ENCODE measurements around the gene NTN1. TPM values are rescaled to one million over a fixed set of nuclear protein-coding genes. Genes with fewer than 3 reads are reported as not detected.
"Not testable (repeated sequence)": the region's sequence is repeated elsewhere in the genome, so short reads cannot be mapped to it uniquely, and the experiment has no call there.

The NTN1 gene
- total RNA-seq, 2 donors from 2014 or later = 0.63 to 0.87 TPM

DNA sequence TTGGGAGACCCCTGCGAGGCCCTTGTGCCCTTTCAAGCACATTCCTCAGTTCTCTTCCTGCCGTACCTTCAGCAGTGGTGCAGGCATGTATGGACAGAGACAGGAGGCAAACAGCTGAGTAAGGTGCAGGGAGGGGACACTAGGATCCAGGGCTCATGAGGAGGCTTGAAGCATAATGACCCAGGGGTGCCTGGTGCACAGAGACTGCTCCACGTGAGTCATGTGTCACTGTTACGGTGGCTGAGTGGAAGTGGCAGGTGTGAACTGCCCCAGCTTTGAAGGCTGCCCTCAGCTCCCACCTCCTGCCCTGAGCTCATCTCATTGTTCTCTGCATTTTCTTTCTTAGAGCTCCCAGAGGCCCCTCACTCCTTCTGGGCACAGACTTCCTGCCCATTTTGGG is 124.8 kb downstream of the NTN1 start:
- no peaks in the 10 kb centered on the region for H3K4me1 Mint-ChIP-seq
- H3K27me3 Mint-ChIP-seq = peaks cover 4% of the 10 kb centered on the region
- no peak overlapping the region for H3K4me3 Mint-ChIP-seq
- H3K36me3 Mint-ChIP-seq (ENCODE audit: low read depth) = no peaks in the 10 kb centered on the region
- ATAC-seq (replicated peaks) = no peak
- no peak overlapping the region for H3K27ac Mint-ChIP-seq
- H3K9me3 Mint-ChIP-seq = no peaks in the 10 kb centered on the region

DNA sequence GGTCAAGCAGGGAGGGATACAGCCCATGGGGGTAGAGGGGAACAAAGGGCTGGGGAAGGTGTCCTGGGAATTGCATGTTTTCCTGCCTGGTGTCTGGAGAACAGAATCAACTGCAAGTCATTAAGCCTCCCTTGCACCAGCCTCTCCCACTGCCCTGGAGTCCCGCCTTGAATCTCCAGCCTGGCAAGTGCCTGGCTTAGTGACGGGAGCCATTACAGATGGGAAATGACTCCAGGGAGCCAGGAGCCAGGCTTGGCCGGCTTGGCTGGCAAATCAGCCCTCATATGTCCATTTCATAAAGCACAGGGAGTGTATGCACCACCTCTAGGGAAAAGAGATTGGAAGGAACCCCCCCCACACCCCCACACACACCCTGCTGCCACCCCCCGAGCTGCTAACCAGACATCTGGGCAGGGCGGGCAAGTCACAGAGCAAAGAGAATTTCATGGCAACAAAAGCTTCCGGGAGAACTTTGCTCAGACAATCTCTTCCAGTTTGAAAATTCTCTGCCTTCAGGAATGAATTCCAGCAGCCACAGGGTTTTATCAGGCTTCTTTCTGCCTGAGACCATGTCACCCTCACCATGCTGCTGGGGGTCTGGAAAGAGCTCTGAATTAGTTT is 127.7 kb downstream of the NTN1 start:
- peaks cover 4% of the 10 kb centered on the region for H3K27me3 Mint-ChIP-seq
- no peak overlapping the region for H3K4me3 Mint-ChIP-seq
- H3K27ac Mint-ChIP-seq = no peak overlapping the region
- ATAC-seq (replicated peaks) = no peak
- no peaks in the 10 kb centered on the region for H3K36me3 Mint-ChIP-seq (ENCODE audit: low read depth)
- H3K9me3 Mint-ChIP-seq = no peaks in the 10 kb centered on the region
- H3K4me1 Mint-ChIP-seq = no peaks in the 10 kb centered on the region

DNA sequence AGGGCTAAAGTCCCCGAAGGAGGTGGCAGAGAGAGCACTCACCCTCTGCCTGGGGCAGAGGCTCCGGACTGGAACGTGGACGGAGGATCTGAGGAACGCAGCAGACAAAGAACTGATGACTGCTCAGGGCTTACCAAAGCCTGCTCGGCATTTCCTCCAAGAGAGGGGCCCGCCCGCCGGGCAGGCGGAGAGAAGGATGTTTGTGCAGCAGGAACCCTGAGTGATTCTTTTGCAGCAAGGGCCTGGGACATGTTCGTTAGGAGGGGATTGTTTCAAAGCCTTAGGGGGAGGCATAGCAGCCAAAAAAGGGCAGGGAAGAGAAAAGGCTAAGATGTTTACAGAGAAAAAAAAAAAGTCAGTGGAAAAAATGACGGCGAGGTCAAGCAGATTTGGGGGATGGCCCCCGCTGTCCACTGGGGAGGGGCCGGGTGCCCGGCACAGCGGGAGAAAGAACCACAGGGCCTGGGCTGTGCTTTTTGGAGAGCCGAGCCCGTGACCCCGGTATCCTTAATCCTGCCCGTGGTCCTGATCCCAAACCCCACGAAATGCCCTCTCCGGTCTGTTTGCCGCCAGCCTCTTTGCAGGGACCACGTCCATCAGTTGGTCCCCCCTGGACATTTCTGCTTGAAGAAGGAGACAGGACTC is 129.3 kb downstream of the NTN1 start:
- no peak for ATAC-seq (replicated peaks)
- peaks cover 4% of the 10 kb centered on the region for H3K27me3 Mint-ChIP-seq
- no peaks in the 10 kb centered on the region for H3K36me3 Mint-ChIP-seq (ENCODE audit: low read depth)

DNA sequence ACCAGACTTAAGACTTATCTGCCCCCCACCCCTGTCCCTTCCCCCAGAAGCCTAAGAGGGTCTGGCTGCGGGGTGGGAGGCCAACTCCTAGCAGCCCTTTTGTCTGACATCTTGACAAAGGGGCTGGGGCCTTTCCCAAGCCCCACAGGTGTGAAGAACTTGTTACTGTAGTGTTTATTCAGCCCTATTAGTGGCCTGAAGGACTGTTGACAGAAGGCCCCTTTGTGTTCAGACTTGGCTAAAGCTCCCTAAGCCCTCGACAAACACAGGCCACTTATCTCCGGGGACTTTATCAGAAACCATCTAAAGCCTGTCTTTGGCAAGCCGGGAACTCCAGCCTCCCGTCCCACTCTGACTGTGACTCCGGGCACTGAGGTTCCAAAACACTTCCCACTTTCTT is 129.8 kb downstream of the NTN1 start:
- H3K4me3 Mint-ChIP-seq = no peak overlapping the region
- H3K27me3 Mint-ChIP-seq = peaks cover 4% of the 10 kb centered on the region
- no peaks in the 10 kb centered on the region for H3K36me3 Mint-ChIP-seq (ENCODE audit: low read depth)
- no peak overlapping the region for H3K27ac Mint-ChIP-seq
- ATAC-seq (replicated peaks) = no peak
- H3K4me1 Mint-ChIP-seq = no peaks in the 10 kb centered on the region
- no peaks in the 10 kb centered on the region for H3K9me3 Mint-ChIP-seq

More for the DNA sequence above, 129.3 kb downstream of the NTN1 start:
- H3K4me1 Mint-ChIP-seq = no peaks in the 10 kb centered on the region
- H3K9me3 Mint-ChIP-seq = no peaks in the 10 kb centered on the region
- H3K27ac Mint-ChIP-seq = no peak overlapping the region
- H3K4me3 Mint-ChIP-seq = no peak overlapping the region

DNA sequence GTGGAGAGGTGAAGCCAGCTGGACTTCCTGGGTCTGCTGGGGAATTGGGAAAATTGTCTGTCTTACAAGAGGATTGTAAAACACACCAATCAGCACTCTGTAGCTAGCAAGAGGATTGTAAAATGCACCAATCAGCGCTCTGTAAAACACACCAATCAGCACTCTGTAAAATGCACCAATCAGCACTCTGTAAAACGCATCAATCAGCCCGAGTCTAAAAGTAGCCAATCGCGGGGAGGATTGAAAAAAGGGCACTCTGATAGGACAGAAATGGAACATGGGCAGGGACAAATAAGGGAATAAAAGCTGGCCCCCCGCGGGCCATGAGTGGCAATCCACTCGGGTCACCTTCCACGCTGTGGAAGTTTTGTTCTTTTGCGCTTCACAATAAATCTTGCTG is 130.4 kb downstream of the NTN1 start:
- not testable (repeated sequence) for H3K36me3 Mint-ChIP-seq (ENCODE audit: low read depth); H3K4me1 Mint-ChIP-seq; H3K27me3 Mint-ChIP-seq; H3K4me3 Mint-ChIP-seq; H3K9me3 Mint-ChIP-seq; ATAC-seq (replicated peaks); H3K27ac Mint-ChIP-seq

DNA sequence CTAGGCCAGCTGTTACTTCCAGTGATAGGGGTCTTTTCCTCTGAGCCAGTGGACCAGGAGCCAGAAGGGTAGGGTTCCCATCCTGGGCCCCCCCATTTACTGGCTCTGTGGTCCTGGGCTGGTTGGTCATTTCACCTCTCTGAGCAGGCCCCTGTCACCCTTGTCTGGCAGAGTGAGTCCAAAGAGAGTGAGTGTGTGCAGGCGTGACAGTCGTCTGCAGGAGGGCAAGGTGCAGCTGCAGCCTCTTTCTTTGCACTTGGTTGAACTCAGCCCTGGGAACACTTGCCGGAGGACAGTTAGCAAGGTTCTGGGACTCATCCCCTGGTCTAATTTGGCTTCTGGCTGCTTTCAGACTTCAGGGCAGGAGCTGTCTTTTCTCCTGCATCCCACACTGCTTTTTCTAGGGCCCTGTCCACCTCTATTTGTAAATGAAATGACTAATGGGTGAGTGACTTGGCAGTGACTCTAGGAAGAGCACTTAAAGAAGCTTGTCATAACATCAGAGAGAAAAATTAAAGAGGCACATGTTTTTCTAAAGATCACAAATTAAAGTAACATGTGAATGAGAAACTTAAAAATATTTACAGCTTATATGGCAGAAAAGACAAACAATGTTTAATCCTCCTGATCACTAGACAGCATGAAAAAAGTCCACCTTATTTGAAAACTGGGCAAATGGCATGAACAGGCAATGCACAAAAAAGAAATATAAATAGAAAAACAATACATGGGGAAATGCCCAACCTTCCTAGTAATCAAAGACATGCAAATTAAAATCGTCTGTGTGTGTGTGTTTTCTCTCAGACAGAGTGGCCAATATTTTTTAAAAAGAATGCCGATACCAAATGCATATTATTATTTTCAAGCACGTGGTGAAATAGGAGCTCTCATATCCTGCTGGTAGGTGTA is 137.5 kb downstream of the NTN1 start:
- H3K27ac Mint-ChIP-seq = no peak overlapping the region

DNA sequence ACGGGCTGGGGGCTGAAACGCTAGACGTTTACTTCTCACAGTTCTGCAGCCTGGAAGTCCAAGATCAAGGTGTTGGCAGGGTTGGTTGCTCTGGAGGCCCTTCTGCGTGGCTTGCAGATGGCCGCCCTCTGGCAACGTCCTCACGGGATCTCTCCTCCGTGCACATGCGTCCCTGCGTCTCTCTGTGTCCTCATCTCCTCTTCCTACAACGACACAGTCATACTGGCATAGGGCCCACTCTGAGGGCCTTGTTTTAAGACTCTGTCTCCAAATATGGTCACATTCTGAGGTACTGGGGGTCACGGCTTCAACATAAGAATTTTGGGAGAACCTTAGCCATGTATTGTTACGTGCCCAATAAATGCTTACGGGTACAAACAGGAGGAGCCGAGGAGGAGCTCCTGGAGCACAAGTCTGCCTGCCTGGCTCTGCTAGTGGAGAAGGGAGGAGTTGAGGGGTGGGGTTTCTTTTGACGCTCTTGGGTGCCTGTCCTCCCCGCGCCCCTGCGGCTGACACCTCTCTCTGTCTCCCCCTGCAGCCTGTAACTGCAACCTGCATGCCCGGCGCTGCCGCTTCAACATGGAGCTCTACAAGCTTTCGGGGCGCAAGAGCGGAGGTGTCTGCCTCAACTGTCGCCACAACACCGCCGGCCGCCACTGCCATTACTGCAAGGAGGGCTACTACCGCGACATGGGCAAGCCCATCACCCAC is 141.1 kb downstream of the NTN1 start:
- no peaks in the 10 kb centered on the region for H3K4me1 Mint-ChIP-seq
- peaks cover 3% of the 10 kb centered on the region for H3K27me3 Mint-ChIP-seq
- no peak overlapping the region for H3K4me3 Mint-ChIP-seq
- no peak for ATAC-seq (replicated peaks)
- no peaks in the 10 kb centered on the region for H3K36me3 Mint-ChIP-seq (ENCODE audit: low read depth)
- H3K27ac Mint-ChIP-seq = no peak overlapping the region
- no peaks in the 10 kb centered on the region for H3K9me3 Mint-ChIP-seq

More for the DNA sequence above, 137.5 kb downstream of the NTN1 start:
- Mint-ChIP-seq H3K27me3 (peaks cover 3% of the 10 kb centered on the region), H3K9me3 (no peaks in the 10 kb centered on the region), H3K36me3 (ENCODE audit: low read depth) (no peaks in the 10 kb centered on the region), H3K4me1 (no peaks in the 10 kb centered on the region), H3K4me3 (no peak overlapping the region)
- ATAC-seq (replicated peaks) = no peak

DNA sequence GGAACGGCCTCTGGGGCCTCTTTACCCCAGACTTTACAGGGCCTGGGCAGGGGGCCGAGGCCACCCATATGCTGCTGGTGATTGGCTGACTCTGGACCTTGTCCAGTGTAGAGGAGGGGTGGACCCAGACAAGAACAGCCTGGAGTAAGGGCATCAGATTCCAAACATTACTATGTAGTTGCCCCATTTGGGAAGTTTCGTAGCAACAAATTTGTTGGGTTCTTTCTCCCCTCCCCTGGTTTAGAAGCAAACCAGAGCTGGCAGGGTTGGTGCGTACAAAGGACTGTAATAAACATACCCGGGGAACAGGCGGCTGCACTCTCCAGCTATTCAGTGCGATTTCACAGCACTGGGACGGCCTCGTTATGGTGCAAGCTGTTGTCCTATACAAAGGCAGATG is 145.5 kb downstream of the NTN1 start:
- H3K9me3 Mint-ChIP-seq = no peaks in the 10 kb centered on the region
- peaks cover 8% of the 10 kb centered on the region for H3K4me1 Mint-ChIP-seq
- no peak overlapping the region for H3K4me3 Mint-ChIP-seq
- H3K36me3 Mint-ChIP-seq (ENCODE audit: low read depth) = no peaks in the 10 kb centered on the region
- H3K27me3 Mint-ChIP-seq = peaks cover 17% of the 10 kb centered on the region
- H3K27ac Mint-ChIP-seq = no peak overlapping the region
- no peak for ATAC-seq (replicated peaks)

DNA sequence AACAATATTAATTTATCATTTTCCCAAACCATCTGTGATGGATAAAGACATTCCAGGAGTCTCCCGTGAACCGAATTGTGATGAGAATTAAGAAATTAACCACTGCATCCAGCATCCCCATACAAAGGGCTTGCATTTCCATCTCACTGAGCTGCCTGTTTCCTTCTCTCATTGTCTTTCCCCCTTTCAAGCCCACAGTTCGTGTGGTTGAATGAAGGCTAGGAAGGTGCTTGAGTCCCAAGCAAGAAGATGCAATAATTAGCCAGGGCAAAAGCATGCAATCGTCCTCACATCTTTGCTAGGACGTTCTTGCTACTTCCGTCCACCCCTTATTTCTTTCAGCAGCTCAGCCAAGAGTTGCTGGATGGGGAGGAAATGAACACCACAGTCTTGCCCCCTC is 146.1 kb downstream of the NTN1 start:
- Mint-ChIP-seq H3K36me3 (ENCODE audit: low read depth) (no peaks in the 10 kb centered on the region), H3K4me3 (no peak overlapping the region), H3K4me1 (peaks cover 8% of the 10 kb centered on the region), H3K9me3 (no peaks in the 10 kb centered on the region), H3K27me3 (peaks cover 15% of the 10 kb centered on the region), H3K27ac (no peak overlapping the region)
- no peak for ATAC-seq (replicated peaks)

DNA sequence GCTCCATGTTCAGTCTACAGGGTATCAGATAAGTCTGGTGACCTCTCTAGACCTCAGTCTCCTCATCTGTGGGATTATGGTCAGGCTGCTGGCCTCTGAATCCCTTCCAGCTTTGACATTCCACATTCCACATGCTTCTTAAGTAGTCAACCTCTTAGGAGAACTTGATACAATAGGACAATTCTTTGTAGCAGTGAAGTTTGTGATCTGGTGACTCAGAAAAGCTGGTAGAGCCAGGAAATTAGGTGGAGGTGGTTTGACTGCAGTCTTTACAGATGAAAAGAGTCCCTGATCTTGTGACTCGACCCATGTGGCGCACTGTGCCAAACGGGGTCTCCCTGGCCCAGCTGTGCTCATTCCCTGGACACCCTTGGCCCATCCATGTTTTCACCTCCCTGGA is 147.8 kb downstream of the NTN1 start:
- H3K27ac Mint-ChIP-seq = no peak overlapping the region
- H3K27me3 Mint-ChIP-seq = peaks cover 15% of the 10 kb centered on the region
- ATAC-seq (replicated peaks) = no peak
- peaks cover 8% of the 10 kb centered on the region for H3K4me1 Mint-ChIP-seq
- H3K36me3 Mint-ChIP-seq (ENCODE audit: low read depth) = no peaks in the 10 kb centered on the region
- no peak overlapping the region for H3K4me3 Mint-ChIP-seq
- no peaks in the 10 kb centered on the region for H3K9me3 Mint-ChIP-seq

DNA sequence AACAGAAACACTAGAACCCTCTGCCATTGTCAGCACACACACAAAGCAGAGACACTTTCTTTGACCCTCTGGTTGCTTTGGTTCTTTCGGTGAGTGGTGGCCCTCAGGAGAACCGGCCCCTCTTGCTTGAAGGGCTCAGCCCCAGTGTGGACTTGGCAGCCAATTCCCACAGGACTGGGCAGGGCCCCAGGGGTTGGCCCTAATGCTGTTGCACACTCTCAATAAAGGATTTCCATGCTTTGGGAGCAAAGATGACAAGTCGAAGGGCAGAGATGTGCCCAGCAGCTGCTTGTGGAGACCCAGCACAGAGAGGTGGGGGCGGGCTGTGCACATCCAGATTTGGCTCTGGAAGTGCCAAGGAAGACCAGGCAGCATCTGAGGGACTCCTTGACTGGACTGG is 149.0 kb downstream of the NTN1 start:
- no peak overlapping the region for H3K4me3 Mint-ChIP-seq
- H3K27ac Mint-ChIP-seq = no peak overlapping the region
- H3K4me1 Mint-ChIP-seq = peaks cover 8% of the 10 kb centered on the region
- ATAC-seq (replicated peaks) = no peak
- peaks cover 15% of the 10 kb centered on the region for H3K27me3 Mint-ChIP-seq
- no peaks in the 10 kb centered on the region for H3K36me3 Mint-ChIP-seq (ENCODE audit: low read depth)
- H3K9me3 Mint-ChIP-seq = no peaks in the 10 kb centered on the region

DNA sequence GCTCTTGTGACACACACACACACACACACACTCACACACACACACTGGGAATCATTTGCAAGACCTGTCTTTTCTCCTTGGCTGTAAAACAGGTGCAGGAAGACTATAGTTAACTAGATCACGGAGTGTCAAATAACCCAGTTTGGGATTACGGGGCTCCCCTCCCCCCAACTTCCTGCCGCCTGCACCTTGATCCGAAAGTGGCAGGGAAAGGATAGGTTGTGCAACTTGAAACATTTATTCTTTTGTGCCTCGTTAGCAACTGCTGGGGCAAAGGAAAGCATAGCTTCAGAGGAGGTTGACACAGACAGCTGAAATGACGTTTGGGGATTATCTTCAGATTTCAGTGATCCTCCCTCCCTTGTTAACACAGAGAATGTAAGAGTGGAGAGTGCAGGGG is 149.5 kb downstream of the NTN1 start:
- Mint-ChIP-seq H3K27ac (no peak overlapping the region), H3K4me3 (no peak overlapping the region), H3K4me1 (peaks cover 8% of the 10 kb centered on the region), H3K27me3 (peaks cover 15% of the 10 kb centered on the region), H3K36me3 (ENCODE audit: low read depth) (no peaks in the 10 kb centered on the region), H3K9me3 (no peaks in the 10 kb centered on the region)
- ATAC-seq (replicated peaks) = no peak

DNA sequence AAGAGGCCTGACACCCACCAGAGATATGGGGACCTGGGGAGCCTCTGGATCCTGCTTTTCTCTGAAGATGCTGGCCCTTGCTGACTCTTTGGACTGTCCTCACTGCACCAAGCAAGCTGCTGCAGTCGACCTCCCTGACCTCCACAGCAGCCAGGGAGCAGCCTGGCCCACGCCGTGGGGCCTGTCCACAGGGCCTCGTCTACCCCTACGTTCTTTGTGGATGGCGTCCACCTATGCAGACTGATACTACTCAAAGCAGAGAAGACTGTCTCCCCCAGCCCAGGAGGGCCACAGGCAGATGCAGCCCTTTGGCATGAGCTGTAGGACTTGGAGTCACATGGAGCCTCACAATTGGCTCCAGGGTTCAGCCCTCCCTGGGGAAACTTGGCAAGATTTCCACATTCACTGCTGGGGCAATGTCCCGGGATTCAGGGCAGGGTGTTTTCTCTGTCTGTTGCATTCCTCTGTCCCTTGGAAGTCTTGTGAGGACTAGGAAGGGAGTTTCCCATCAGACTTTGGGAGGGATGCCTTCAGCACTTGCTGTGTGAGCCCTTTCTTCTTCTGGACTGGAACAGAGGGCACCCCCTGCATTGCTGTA is 152.2 kb downstream of the NTN1 start:
- Mint-ChIP-seq H3K36me3 (ENCODE audit: low read depth) (no peaks in the 10 kb centered on the region), H3K9me3 (no peaks in the 10 kb centered on the region), H3K27ac (no peak overlapping the region), H3K4me1 (peaks cover 14% of the 10 kb centered on the region), H3K4me3 (no peak overlapping the region), H3K27me3 (peaks cover 15% of the 10 kb centered on the region)
- ATAC-seq (replicated peaks) = no peak

DNA sequence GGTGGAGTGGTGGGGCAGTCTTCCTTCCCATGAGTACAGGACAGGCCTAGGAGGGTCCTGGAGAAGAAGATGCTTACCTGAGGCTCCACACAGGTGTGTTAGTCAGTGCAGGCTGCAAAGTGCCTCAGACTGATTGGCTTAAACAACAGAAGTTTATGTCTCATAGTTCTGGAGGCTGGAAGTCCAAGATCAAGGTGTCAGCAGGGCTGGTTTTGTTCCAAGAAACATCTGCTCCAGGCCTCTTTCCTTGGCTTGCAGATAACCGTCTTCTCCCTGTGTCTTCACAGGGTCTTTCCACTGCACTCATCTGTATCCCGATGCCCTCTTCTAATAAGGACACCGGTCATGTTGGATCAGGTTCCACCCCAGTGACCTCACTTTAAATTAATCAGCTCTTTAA is 153.0 kb downstream of the NTN1 start:
- H3K9me3 Mint-ChIP-seq = no peaks in the 10 kb centered on the region

More for the DNA sequence above, 153.0 kb downstream of the NTN1 start:
- Mint-ChIP-seq H3K27ac (no peak overlapping the region), H3K4me3 (no peak overlapping the region), H3K36me3 (ENCODE audit: low read depth) (no peaks in the 10 kb centered on the region), H3K4me1 (peaks cover 14% of the 10 kb centered on the region), H3K27me3 (peaks cover 15% of the 10 kb centered on the region)
- no peak for ATAC-seq (replicated peaks)
